ENCODE results near the gene KLHL7.
A peak's percentile ranks its signal among the peaks of the same experiment; 100 is the strongest.
"Not testable (repeated sequence)": the region's sequence is repeated elsewhere in the genome, so short reads cannot be mapped to it uniquely, and the experiment has no call there.

Gene KLHL7

DNA sequence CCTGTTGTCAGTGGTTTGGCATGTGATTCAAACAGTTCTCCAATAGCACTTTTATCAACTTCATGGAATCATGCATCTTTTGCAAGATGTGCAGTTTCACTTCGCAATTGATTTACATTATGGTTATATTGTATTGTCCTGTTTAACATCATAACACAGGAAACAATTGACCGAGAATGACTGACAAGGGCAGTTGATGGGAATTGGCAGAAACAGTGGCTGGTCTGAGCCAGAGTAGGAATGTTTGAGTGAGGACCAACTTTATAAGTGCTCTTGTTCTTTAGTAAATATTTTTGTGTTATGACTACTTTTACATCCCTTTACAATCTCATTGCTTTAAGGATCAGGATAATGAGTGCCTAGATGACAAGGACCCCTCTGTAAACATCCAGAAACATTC is 2.2 kb downstream of the KLHL7 start:
- DNase-seq, result no peak

DNA sequence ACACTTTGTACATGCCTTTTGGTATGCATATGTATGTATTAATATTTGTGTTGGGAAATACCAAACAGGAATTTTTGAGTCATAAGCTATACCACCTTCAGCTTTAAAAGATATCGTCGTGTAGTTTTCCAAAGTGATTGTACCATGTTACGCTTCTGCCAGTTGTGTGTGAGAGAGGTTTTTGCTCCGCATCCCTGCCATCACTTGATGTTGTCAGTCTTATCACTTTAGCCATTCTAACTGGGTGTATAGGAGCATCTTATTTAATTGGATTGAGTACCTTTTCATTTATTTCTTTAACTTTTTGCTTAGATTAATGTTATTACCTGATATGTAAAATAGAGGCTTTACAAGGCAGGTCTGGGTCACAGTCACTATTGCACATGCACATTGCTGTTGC is 3.4 kb downstream of the KLHL7 start:
- DNase-seq, result no peak

DNA sequence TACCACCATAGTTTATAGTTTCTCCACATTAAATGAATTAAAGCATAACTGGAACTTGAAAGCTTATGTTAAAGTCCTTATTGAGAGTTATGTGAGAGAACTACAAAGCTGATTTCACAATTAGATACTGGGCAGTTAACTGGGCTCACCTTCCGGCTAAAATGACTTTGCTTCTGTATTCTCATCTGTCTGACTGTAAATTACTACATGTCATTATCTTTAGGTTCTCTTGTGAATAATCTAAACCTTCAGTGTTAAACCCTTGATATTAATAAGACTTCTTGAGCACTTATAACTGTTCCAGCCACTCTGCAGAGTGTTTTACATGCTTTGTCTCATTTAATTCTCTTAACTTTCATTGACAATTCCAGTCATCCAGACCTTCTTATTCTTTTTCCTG is 3.9 kb downstream of the KLHL7 start:
- no peak for DNase-seq

DNA sequence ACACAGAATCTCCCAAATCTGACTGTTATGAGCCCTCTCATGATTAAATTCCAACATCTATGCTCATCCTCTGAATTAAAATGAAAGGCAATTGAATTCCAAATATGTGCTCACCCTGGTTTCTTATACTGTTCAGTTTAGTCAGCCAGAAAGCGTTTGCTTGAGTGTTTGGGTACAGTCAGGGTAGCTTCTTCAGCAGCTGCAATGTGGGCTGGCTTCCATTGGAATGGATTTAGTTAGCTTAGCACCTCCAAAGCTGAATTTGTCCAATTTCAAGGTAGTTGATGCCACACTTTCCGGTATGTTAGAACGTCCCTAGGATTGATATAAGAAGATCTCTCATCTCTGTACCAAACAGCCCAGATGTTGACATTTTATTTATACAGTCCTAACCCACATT is 9.3 kb downstream of the KLHL7 start:
- no peak for DNase-seq

DNA sequence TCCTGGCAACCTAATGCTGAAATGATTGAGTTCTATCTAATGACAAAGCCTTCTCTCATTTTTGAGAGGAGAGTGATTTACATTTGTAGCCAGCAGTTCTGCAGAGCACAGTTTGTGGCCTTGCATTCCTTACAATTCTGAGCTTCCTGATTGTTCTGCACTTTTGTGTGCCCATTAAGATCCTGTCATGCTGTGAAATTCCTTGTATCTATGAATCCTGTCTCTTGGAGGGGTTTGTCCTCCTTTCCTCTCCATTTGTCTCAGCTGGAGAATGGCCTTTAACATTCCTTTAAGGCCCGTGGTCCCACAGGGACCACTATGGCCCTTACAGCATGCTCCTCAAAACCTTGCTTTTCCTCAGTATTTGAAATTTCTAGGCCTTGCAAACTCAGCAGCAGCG is 10.4 kb downstream of the KLHL7 start:
- no peak for DNase-seq

DNA sequence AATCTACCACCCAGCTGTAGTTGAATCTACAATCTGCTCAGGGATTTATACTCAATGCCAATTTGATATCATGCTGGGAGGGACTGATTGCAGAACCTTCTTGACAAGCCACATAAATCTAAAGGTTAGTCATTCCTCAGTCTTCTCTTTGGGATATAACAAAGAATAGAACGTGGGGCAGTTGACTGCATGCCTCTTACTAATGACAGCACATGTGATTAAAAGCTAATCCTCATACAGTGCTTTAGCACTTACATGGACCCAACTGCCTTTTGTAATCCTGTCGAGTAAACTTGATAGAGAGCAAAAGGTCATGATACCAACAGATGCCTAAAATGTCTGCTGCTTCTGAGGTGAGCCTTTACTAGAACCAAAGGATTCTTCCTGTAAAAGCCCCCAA is 12.3 kb downstream of the KLHL7 start:
- DNase-seq, result peak; percentile 95

DNA sequence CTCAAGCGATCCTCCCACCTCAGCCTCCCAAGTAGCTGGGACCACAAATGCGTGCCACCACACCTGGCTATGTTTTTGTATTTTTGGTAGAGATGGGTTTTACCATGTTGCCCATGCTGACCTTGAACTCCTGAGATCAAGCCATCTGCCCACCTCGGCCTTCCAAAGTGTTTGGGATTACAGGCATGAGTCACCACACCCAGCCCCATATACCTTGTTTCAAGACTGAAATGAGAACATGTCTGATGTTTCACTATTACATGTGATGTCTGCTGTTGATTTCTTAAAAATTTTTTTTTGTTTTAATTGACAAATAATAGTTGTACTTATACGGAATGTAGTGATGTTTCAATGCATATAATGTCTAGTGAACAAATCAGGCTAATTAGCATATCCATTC is 14.5 kb downstream of the KLHL7 start:
- DNase-seq, result peak; percentile 55

DNA sequence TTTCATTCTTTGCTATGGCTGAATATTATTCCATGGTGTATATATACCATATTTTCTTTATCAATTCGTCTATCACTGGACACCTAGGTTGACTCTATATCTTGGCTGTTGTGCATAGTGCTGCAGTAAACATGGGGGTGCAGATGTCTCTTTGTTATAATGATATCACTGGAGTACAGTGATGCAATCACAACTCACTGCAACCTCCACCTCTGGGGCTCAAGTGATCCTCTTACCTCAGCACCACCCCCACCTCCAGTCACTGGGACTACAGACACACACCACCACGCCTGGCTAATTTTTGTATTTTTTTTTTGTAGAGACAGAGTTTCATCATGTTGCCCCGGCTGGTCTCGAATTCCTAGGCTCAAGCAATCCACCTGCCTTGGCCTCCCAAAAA is 15.6 kb downstream of the KLHL7 start:
- peak; percentile 20 for DNase-seq

DNA sequence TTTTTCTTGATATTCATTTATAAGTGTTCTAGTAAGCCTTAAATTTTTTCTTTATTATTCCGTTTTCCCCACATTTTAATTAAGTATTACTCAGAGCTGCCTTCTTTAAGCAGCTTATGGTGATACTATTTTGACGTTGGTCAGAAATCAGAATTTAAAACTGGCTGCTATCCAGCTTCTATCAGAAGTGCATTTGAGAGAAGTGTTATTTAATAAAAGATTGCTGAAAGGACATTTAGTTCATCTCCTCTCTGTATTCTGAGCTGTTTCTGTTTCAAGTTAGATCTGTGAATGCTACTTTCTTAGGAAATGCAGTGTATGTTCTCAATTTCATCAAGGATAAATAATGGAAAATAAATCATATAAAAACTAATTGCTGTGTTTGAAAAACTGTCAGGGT is 17.4 kb downstream of the KLHL7 start:
- no peak for DNase-seq

DNA sequence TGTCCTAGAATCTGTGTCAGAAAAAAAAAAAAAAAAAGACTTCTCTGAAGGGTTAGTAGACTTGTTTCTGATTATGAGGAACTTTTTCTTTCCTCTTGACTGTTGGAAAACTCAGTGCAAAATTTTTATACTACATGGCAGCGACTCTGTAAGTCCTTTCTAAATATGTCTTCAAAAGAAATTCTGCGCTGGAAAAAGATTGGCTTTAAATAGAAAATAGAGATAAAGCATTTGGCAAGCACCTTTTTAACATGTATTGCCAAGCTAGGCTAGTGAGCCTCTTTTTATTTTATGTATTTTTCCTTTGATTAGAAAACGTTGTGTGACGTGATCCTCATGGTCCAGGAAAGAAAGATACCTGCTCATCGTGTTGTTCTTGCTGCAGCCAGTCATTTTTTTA is 17.9 kb downstream of the KLHL7 start:
- no peak for DNase-seq

DNA sequence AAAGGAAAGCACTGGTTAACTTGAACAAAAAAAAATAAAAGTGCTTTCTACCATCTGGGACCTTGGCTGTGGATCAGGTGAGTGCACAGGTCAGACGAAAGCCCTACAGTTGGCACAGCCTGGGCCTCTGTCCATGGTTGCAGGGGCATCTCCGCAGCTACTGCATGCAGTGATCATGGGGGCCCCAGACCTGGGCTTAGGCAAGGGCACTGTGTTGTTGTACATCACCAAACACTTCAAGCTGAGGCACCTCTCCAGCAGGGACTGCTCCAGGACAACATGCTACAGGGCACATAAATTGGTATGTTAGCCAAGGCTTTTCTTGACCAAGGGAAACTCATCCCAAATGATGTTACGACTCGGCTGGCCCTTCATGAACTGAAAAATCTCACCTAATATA is 23.5 kb downstream of the KLHL7 start:
- no peak for DNase-seq

DNA sequence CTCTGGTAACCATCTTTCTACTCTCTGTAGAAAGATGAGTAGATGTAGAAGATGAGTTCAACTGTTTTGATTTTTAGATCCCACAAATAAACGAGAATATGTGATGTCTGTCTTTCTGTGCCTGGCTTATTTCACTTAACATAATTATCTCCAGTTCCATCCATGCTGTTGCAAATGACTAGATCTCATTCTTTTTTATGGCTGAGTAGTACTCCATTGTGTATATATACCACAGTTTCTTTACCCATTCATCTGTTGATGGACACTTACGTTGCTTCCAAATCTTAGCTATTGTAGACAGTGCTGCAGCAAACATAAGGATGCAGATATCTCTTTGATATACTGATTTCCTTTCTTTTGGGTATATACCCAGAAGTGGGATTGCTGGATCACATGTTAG is 26.2 kb downstream of the KLHL7 start:
- not testable (repeated sequence) for DNase-seq

DNA sequence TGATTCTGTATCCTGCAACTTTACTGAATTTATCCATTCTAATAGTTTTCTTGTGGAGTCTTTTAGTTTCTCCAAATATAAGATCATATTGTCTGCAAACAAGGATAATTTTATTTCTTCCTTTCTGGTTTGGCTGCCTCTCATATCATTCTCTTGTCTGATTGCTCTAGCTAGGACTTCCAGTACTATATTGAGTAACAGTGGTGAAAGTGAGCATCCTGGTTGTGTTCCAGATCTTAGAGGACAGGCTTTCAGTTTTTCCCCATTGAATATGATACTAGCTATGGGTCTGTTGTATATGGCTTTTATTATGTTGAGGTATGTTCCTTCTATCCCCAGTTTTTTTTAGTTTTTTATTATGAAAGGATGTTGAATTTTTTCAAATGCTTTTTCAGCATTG is 28.2 kb downstream of the KLHL7 start:
- no peak for DNase-seq

DNA sequence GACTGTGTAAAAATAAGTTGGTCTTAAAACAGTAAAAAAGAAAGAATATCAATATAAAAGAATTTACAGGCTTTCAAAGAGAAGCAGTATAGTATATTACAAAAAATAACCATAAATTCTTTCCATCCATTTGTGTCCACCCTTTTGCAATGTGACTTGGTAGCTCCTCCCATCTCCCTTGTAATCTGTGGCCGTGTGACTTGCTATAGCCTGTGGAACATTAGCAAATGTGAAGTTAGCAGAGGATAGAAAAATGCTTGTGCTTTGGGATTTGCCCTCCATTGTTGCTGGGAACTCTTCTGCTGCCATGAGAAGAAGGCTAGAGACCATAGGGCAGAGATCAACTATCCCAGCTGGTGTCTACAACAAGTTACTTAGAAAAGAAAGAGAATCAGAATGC is 30.2 kb downstream of the KLHL7 start:
- DNase-seq, result no peak

DNA sequence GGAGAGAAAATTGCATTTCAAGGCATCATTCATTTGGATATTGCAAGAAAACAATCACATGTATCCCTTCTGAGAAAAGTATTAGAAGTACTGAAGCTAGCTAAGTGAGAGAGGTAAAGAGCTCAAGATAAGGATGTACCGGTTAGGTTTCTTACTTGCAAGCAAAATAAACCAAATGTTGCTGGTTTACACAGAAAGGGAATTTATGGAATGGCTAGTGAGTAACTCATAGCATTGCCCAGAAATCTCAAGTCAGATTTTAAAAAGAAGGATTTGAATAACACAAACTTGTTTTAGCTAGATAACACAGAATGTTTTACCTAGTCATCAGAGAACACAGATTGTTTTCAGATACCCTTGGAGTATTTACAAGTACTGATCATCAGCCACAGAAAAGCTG is 30.6 kb downstream of the KLHL7 start:
- no peak for DNase-seq

DNA sequence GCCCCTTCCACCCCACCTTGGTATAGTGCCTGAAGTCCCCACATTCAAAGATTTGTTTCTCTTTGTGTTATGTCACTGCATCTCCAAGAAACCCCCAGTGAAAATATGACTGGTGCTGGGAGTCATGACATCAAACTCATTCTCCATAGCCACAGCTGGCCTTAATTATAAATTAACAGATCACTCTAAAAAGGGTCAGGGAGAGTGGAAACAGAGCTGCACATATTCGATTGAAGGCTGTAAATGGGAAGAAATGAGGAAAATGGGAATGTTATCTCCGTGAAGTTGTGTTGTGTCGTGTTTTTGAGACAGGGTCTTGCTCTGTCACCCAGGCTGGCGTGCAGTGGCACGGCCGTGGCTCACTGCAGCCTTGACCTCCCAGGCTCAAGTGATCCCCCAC is 52.1 kb downstream of the KLHL7 start:
- DNase-seq, result no peak

DNA sequence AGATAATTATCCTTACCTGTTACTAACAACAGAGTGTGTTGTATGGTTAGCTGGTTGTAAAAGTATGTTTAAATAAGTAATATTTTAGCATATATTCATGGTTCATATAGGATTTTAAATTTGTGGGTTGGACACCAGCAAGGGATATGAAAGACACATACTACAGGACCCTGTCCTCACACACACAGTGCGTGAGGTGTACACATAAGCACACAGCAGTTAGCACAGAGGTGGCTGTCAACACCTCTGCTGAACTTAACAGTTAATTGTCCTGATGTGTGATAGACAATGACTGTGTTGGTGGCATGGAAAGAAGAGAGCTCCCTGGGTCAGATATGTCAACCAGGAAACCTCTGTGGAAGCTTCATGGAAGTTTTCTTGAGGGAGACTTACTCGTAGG is 53.0 kb downstream of the KLHL7 start:
- DNase-seq, result no peak

DNA sequence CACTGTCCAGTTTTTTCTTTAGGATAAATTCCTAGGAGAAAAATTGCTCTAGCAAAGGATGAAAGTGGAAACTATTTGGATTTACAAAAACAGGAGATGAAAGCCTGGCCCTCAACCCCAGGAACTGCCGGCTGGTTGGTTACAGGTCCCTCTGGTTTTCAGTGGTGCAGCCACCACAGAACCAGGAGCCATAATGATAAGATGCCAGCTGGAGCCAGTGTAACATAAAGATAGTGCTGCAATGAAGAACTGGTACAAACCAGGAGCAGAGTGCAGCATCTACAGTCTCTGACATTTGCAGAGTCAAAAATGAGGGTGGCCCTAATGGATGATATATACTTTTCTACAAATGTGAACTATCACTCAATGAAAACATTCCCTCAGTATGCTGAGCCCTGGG is 55.9 kb downstream of the KLHL7 start:
- no peak for DNase-seq

DNA sequence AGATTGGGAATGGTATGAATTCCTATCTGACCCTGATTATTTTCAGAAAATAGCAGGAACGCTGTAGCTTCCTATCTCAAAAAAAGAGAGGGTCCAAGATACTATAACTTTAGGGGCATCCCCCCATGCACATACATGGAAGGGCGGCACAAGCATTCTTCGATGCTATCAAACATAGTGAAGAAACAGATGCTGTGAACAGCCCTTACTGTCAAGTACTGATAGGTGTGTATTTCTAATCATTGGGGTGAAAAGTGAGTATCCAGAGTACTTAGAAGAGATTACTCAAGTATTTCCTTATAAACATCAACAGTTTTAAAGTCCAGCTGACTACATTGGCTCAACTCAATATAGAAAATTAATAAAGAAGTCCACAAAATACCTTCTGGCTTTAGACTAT is 59.3 kb downstream of the KLHL7 start:
- no peak for DNase-seq

DNA sequence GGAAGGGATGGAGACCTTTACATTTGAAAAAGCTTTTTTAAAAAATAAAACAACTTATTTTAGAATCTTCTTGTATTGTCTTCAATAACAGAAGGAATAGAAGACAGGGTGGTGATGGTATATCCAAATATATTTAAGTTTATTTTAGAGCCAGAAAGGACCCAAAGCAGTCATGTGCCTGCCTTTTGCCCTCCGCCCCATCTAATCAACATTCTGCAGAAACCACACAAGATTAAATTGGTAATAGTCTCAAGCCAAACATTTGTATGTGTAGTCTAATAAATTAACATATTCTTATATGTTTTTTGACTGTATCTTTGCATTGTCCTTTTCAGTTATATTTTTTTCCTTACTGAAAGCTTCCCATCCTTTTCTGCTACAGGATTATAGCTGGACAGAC is 59.7 kb downstream of the KLHL7 start:
- no peak for DNase-seq

DNA sequence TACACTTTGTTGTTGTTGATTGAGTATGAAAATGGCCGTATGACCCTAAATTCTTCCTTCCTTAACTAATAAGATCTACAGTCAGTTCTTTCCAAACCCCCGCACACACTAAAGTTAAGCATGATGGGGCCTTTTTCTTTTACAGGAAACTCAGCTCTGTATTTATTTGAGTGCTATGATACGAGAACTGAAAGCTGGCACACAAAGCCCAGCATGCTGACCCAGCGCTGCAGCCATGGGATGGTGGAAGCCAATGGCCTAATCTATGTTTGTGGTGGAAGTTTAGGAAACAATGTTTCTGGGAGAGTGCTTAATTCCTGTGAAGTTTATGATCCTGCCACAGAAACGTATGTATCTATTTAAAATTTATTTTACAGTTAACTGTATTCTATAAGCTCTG is 62.1 kb downstream of the KLHL7 start:
- DNase-seq, result no peak

DNA sequence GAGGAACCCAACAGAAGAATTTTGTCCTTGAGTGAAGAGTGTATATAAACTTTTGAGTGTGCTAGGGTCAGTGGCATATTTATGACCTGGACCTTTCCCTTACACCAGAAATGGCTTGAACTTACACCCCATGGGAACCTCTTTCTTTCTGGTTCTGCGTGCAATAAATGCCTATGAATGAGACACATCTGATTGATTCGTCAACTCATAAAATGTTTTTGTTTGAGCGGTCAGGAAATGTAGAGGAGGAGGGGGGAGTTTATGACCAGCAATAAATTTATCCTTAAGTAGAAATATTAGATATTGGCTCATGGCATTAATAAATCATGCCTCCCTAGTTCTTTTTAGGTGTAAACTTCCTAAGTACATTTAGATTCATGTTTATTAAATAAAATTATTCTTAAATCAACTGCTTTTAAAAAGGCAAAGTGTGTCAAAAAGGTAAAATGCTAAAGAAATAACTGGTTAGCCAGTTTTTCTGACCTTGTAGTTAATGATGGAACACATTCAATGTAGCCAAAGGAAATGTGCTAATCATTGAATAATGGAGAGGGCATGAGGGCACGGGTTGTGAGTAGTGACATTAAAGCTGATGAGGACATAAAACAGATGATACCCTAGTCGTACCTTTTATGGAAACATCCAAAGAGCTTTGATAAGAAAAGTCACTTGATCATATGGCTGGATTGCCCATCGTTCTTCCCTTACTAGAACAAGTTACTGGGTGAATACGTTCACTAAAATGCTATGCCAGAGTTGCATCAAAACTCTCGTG is 62.7 kb downstream of the KLHL7 start:
- DNase-seq, result no peak

DNA sequence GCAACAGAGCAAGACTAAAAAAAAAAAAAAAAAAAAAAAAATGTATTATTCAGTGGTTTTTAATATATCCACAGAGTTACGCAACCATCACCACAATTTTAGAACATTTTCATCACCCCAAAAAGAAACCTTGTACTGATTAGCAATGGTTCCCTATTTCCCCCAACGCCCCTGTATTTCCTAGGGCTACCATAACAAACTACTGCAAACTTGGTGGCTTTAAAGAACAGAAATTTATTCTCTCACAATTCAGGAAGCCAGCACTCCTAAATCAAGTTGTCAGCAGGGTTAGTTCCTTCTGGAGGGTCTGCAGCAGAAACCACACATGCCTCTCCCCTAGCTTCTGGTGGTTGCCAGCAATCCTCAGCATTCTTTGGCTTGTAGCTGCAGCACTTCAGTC is 70.4 kb downstream of the KLHL7 start:
- no peak for DNase-seq

DNA sequence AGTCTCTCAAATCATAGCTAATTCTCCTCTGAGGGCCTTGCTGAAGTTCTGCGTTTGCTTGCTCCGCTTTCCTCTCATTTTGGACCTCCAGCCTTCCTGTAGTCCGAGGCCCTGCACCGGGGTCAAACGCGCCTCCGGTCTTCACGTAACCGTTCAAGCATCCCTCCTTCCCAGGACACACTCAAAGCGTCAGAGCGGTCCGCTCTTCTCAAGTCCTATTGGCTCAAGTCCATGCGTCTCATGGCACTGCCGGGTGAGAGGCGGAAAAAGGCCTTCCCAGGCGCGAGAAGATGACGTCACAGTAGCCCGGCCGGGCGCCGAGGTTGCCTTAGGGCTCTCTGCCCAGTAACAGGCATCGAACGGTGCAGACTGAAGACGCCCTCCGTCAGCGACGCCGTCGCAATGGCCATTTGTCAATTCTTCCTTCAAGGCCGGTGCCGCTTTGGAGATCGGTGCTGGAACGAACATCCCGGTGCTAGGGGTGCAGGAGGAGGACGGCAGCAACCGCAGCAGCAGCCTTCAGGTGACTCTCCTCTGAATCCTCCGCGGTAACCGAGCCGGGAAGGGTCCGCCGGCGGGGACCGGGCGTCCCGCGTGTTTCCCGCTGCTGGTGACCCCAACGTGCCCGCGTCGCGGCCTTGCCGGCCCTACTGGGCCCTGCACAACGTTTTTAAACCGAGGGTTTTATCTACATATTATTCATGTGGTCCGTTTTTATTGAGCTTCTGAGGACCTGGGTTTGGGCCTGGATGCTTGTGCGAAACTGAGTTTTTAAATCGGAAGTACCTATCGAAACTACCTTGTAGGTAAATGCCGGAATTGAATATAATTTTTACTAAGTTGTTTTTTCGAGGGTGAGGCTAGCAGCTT is 76.3 kb downstream of the KLHL7 start, which contains the start of gene NUP42:
Gene NUP42 (plus strand): TSS at position 365 of the 870 bp plus-strand sequence. CDS start 38 bp downstream, at position 403.
- DNase-seq, result peak; percentile 99
